IPS DF 4.7 (cell line): ENCODE results near the gene MAPK11.

Experiments
- DNase-seq: peaks from one replicate; pipeline ENCODE4 v3.0.0-alpha.2; 2013; ENCODE audit warnings: low spot score; ENCODE audit errors: extremely low read depth

The MAPK11 gene

DNA sequence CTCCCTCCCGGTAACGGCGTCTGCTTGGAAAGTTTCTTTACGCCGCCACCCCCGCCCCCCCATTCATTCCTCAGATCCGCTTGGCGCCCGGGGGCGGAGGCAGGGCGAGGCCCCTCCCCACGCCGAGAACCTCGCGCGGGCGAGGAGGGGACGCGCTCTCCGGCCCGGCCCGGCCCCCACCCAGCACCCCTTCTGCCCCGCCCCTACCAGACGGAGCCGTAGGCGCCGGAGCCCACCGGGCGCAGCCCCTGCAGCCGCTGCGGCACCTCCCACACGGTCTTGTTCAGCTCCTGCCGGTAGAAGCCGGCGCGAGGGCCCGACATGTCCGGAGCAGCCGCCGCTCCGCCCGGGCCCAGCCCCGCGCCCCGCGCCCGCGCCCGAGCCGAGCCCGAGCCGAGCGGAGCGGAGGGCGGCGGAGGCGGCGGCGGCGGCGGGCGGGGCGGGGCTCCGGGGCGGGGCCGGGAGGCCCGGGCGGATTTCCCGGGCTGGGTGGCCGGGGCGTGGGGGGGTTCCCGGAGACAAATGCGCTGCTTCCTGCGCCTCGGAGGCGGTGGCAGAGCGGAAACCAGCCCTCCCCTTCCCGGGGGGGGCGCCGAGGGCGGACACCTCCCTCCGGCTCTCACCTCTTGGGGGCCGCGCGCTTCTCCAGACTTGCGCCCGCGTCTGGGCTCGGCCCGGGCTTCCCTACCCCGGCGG lies at the start of gene MAPK11:
TSS of gene MAPK11 (minus strand) at position 411 of the 696 bp plus-strand sequence. CDS start at position 323, 88 bp downstream.
- DNase-seq: no peak

GRCh38 chr22:50319503-50319951 lies 49.3 kb upstream of the MAPK11 start:
- no peak for DNase-seq

DNA sequence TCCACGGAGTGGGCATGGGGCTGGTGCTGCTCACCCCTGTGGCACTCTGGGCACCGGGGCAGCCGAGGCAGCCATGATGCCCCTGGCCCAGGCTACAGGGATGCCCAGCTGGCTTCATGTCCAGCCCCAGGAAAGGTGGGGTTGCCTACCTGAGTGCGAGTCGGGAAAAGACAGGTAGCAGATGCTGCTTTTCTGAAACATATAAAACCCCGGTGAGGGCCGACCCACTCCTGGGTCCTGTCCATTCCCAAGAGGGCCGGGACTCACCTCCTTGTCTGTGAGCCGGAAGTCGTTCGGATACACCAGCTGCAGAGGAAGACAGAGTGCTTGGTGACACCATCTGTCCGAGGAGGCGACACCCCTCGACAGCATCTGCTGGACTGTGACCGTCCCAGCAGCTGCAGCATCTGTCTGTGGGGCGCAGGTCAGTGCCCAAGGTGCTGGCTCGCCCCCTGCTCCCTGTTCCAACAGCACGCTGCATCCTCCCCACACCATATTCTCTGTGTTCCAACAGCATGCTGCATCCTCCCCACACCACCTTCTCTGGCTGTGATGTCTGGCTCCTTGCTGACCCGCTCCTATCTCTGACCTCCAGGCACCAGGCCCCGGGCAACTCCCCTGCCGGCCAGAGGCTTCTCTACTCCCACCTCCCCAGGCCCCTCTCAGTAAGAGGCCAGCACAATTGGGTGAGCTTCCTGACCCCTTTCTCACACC lies 48.7 kb upstream of the MAPK11 start:
- no peak for DNase-seq

DNA sequence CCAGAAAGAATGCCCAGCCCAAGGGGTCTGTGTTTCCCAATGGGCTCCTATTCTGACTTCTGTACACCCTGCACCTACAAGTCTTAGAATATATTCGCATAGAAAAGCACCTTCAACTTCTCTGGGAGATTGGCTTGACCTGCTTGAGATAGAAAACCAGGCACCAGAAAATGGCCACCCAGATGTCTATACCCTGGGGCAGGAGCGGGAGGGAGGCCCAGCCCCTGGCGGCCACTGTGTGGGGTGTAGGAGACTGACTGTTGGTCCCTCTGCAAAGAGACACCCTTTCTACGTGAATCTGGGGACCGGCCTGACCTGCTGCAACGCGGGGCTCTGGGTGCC lies 48.1 kb upstream of the MAPK11 start:
- no peak for DNase-seq

- no peak for DNase-seq
These were observed 47.5 kb upstream of the MAPK11 start for GRCh38 chr22:50317674-50318073.

DNA sequence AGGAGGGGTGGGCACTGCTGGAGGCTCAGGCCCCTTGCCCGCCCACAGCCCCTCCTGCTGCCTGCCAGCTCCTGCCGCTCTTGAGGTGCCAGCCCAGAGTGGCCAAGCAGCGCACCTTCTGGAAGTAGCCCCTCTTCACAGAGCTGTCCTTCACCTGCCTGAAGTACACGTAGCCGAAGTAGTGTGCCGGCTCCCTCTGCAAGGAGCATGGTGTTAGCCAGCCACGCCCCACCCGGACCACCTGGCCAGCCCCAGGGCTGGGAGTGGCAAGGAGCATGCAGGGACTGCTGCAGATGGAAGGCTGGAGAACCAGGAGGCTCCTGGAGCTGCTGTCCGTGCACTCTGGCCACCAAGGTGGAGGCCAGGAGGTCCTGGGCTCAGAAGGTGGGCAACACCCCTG lies 47.0 kb upstream of the MAPK11 start:
- no peak for DNase-seq

- DNase-seq: no peak
These were observed 46.2 kb upstream of the MAPK11 start for GRCh38 chr22:50316114-50317065.

DNA sequence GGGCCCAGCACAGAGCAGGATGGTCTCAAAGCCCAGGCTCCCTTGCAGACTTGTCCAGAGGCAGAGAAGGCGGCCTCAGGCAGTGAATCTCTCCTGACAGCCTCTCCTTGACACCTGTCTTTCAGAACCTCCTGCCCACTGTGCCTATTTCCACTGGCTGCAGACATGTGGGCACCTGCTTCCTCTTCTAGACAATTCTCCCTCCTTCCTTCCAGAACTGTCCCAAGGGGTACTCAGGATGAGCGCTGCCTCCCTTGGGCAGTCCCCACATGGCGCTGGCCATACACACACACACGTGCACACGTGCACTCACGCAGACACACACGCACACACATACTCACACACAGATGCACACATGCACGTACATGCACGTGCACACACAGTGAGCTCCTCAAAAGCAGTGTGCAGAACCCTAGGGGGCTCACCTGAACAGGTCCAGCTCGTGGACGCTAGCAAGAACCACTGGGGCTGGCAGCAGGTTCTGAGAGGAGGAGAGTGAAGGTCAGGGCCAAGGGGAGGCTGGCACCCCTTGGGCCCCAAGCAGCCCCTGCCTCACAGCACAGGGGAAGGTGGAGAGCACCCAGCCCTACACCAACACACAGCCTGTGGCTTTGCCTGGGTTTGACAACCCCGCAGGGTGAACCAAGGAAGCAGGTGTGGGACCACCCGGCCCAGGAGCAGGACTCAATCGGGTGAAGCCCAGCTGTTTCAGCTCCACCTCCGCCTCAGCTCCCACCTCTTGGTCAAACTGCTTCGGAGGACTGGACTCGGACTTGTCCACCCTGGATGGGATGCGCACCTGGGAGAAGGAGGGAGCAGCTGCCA lies 45.3 kb upstream of the MAPK11 start:
- no peak for DNase-seq

DNA sequence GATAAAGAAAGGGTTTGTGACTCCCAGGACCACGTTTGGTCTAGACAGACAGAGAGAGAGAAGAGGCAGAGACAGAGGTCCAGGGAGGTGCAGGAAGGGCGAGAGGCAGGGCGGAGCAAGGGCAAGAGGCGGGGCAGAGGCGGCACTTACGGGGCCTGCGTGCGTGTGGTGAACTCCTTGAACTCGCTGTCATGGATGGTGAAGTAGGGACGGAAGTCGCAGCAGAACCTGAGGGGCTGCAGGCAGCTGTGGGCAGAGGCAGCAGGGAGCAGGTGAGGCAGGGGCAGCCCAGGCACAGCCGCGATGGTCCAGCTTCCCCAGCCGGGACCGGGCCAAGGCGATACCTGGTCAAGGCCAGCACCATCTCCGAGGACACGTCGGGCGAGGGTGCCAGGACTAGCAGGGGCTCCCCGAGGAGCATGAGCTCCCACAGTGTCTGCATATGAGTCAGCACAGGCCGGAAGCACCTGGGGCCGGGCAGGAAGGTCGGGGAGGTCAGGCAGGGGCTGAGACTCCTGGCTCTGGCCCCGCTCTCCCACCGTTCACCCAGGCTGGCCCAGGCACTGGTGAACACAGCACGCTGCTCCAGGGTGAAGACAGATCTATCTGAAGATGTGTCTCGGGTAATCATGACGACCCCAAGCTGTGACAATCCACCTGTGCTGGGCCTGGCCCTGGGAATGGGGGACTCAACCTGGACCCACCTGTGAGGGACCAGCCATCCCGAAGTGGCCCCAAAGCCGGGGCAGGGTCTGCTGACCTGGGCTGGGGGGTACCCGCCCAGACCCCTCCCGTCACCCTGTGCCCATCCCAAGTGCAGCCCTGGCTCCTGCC lies 44.5 kb upstream of the MAPK11 start:
- no peak for DNase-seq

DNA sequence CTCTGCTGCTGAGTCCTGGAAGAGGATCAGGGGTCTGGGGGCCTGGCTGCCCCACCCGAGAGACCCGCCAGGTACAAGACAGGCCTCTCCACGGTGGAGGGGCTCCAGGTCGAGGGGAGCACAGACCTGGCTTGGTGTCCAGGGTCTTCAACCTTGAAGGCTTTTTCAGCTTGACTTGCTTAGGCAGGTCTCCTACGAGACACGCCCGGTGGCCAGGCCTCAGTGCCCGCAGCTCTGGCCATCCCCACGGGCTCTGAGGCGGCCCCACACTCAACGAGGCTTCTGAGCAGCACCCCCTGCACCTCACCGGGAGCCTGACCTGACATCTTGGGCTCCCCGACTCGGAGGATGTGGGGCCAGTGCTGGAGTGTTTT lies 43.9 kb upstream of the MAPK11 start:
- DNase-seq: no peak

- DNase-seq: no peak
These were observed 43.4 kb upstream of the MAPK11 start for GRCh38 chr22:50313600-50313999.

DNA sequence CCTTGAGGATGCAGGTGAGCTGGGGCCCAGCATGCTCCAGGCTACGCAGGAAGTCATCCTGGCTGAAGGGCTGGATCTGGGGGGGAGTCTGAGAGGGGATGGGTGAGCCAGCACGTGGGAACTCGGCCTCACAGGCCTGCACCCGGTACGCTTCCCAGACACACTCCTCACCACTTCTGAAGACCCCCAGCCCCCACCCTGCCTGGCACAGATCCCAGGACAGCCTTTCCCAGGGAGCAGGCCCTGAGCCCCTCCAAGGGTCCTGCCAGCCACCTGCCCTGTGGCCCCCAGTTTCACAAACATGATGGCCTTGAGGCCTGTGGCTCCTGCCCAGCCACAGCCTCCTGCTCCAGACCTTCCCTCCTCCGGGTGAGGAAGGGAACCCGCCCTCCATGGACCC lies 42.8 kb upstream of the MAPK11 start:
- no peak for DNase-seq

DNA sequence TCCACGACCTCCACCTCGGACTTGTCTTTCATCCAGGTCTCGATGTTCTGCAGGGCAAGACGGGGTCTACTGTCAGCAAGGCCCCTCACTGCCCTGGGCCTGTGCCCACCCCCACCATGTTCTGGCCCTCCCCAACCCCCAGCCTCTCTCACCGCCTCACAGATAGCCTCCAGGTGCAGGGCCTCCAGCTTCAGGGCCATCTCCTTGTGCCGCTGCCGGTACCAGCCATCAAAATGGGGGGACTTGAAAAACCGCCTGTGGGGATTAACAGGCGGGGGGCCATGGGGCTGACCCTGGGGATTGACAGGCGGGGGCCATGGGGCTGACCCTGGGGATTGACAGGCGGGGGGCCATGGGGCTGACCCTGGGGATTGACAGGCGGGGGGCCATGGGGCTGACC lies 42.2 kb upstream of the MAPK11 start:
- DNase-seq: no peak

- no peak for DNase-seq
These were observed 41.6 kb upstream of the MAPK11 start for GRCh38 chr22:50311606-50312351.

- DNase-seq: no peak
These were observed 40.8 kb upstream of the MAPK11 start for GRCh38 chr22:50310949-50311444.

DNA sequence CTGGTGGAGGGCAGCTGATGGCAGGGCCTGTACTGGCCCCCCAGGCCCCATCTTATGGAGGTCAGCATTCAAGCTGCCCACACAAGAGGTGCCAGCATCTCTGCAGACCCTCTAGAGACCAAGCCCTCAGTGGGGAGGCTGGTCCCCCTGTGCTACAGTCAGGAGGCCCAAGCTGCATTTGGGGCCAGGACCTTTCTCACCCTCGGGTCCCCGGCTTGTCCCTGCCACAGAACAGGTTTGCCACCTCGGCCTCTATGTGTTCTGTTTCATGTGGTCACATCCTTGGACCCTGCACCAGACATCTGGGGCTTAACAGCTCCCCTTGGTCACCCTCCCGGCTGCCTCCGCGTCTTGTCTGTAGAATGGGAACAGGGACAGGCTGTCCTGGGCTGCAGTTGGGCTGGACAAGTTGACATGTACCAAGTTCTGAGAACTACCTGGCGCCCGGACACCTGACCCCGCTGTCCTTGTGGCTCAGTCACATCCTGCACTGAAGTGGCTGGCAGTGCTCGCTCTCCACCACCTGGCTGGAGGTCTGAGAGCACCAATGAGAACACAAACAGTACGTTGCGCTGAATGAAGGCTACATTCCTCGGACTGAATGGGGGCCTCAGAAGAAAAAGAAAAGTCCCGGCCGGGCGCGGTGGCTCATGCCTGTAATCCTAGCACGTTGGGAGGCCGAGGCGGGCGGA lies 40.0 kb upstream of the MAPK11 start:
- no peak for DNase-seq

DNA sequence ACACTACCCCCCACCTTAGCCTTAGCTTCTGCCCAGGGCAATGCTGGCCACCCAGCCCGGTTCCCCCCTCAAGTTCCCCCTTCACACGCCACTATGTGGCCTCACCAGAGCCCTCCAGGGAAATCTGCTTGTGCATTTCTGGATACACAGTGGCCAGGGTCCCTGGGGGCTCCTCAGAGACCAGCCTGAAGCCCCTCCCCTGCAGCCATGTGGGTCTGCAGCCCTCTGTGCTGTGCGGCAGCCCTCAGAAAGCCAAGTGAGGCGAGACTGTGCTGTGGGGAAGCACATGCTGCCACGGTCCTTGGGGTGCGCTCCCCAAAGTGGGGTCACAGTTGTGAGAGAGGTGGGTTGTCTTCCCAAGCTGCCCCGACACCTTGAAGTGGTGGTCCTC lies 39.4 kb upstream of the MAPK11 start:
- DNase-seq: no peak

DNA sequence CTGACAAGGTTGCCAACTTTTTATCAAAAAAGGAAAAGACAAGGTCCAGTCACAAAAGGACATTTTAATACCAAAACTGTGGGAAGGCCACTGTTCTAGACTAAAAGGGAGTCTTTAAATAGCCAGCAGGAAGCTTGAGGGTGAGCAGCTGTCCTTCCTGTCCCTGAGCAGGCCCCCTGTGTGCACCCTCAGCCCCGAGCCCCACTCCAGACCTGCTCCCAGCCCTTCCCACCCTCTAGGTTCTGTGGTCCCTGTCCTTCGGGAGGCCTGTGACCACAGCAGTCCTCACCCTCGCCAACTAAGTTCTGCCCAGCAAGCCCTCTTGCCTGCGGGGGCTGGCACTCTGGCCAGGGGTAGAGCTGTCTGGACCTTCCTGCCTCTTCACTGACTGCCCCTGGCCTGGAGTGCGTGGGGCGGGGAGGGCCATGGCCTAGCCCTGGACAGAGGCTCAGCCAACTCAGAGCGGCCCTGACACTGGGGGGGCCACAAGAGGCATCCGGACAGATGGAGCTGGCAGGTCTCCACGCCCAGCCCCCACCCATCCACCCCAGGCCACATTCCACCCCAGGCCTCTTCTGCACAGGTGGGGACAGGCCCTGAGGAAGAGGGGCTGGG lies 38.9 kb upstream of the MAPK11 start:
- DNase-seq: no peak
